Heart right ventricle (tissue), 16 donors: ENCODE results near the gene ROCK2. TPM values are rescaled to one million over a fixed set of nuclear protein-coding genes. Genes with fewer than 3 reads are reported as not detected.

Experiments
- ATAC-seq, 8 donors: fragments of 200-7000 bp; cut with Tn5 transposase; one replicate each; pipeline ENCODE4 v1.9.1; 2020; ENCODE audit warnings: mild to moderate bottlenecking in 8 of 8, moderate library complexity in 8 of 8, moderate number of reproducible peaks in 1 of 8
- DNase-seq, 2 donors: peaks; one replicate each; pipeline ENCODE4 v3.0.0-alpha.2; 2020
- H3K27ac ChIP-seq, 10 donors: fragments of 200-600 bp; sonication (generic) in 2 of 10; one replicate each; pipeline versions ENCODE4 v1.5.0 to v1.8.0; 2020 to 2022; ENCODE audit warnings: mild to moderate bottlenecking in 3 of 10
- H3K27me3 ChIP-seq, 7 donors: fragments of 200-600 bp; one replicate each; pipeline ENCODE4 v1.8.0; 2021 to 2022; ENCODE audit warnings: mild to moderate bottlenecking in 2 of 7
- H3K36me3 ChIP-seq, 9 donors: fragments of 200-600 bp; sonication (generic) in 1 of 9; one replicate each; pipeline versions ENCODE4 v1.5.0 to v1.8.0; 2020 to 2022; ENCODE audit warnings: mild to moderate bottlenecking in 2 of 9
- H3K4me1 ChIP-seq, 9 donors: fragments of 200-600 bp; sonication (generic) in 1 of 9; one replicate each; pipeline versions ENCODE4 v1.5.0 to v1.8.0; 2020 to 2022; ENCODE audit warnings: mild to moderate bottlenecking in 4 of 9
- H3K4me3 ChIP-seq, 10 donors: fragments of 200-600 bp; sonication (generic) in 2 of 10; one replicate each; pipeline versions ENCODE4 v1.5.0 to v1.8.0; 2020 to 2022; ENCODE audit warnings: mild to moderate bottlenecking in 7 of 10, moderate library complexity in 2 of 10
- H3K9me3 ChIP-seq, 11 donors: fragments of 200-600 bp in 10 of 11; sonication (generic) in 2 of 11; one replicate each; pipeline versions ENCODE4 v1.5.0 to v1.8.0; 2013 to 2022; ENCODE audit warnings: mild to moderate bottlenecking in 2 of 11, control low read depth in 1 of 11, moderate library complexity in 1 of 11
- CTCF ChIP-seq, 9 donors: fragments of 200-600 bp; sonication (generic) in 2 of 9; IDR thresholded peaks; one replicate each; pipeline versions ENCODE4 v1.5.0 to v1.8.0; 2021 to 2022; ENCODE audit warnings: antibody characterized with exemption in 9 of 9, mild to moderate bottlenecking in 5 of 9, moderate library complexity in 1 of 9
- WGBS, 2 donors: extraction: QIAGEN DNeasy Blood & Tissue Kit; methylation state at CpG; one replicate each; pipeline ENCODE4 v1.1.7; 2013; ENCODE audit warnings: inconsistent platforms in 1 of 2; 5-methylcytosine and 5-hydroxymethylcytosine counted together
- intact Hi-C, 10 donors: fragments of 100-400 bp; cut with DNase I; formaldehyde crosslinking; loops; one replicate each; pipeline versions ENCODE4 v1.11.1 to v1.14.2; 2022
- polyA plus RNA-seq, 2 donors: library from polyadenylated mRNA; stranded (reverse); fragments of 200-250 nt; gene quantifications; one replicate each; pipeline ENCODE4 v1.2.3, GENCODE V29; 2013
- total RNA-seq, 10 donors: library from RNA; stranded (reverse); fragmentation: NEBNext Ultra II Directional in 3 of 10; extraction: Animal tissue kit (Norgen Biotek cat#: 25700) in 3 of 10; gene quantifications; one replicate each; pipeline versions ENCODE4 v1.2.1 to v1.2.4, GENCODE V29; 2021 to 2023
- donor health status: Arrhythmogenic right ventricular cardiomyopathy.
- donor health status: ischemic (EF 13 %, LVEDD 7.1; RV severe dilation, severe dysfunction).
- donor health status: healthy with polysubstance abuse.
- donor health status: DM: no; HTN: yes; CAD: no.
- donor health status: DM: no; HTN: no; CAD: no.
- donor health status: ischemic (EF 25% LVEDD 6.9; RV normal size, moderate dysfunction).
- donor health status: ischemic (EF 25% LVEDD 5.7; RV mildly dilated, moderate dysfunction).
- donor health status: healthy.
- donor health status: DM: yes; HTN: yes; CAD: no.
- donor health status: Ischemic cardiomyopathy.
- donor health status: ischemic (EF 35%, LVEDD 5.7; RV mildly dilated, moderate dysfunction).
- donor health status: nonischemic (EF 11% LVEDD 7.7; RV severe dilation, severe dysfunction).
- donor health status: DM: yes; HTN: yes; CAD: no.
- donor health status: PGD.
- donor health status: ischemic (EF 29% LVEDD 5.4; RV normal size, mild dysfunction).
- donor health status: nonischemic (EF 23%, LVEDD 6.1; RV moderate dilation, normal function).

The ROCK2 gene
- total and polyA plus RNA-seq, 12 donors = 6.9 to 51.8 (median 36.5) TPM

GRCh38 chr2:11213090-11213638 is 131.3 kb downstream of the ROCK2 start:
- no peak for TF ChIP-seq CTCF (IDR thresholded peaks at IDR 0.05)
- Histone ChIP-seq H3K4me3 (no peak overlapping the region), H3K27ac (no peak overlapping the region), H3K27me3 (no peaks in the 10 kb centered on the region), H3K36me3 (peaks cover 0 to 100% (median 22%) of the 10 kb centered on the region in 9 donors), H3K4me1 (no peaks in the 10 kb centered on the region), H3K9me3 (no peaks in the 10 kb centered on the region)
- ATAC-seq (no peak), DNase-seq (no peak)
- WGBS, 2 donors = 94 to 95% methylated on average over 5 of the region's 5 CpGs
- intact Hi-C loops = no loop called here

- Histone ChIP-seq H3K4me1 (no peaks in the 10 kb centered on the region), H3K27me3 (no peaks in the 10 kb centered on the region), H3K27ac (no peak overlapping the region), H3K9me3 (no peaks in the 10 kb centered on the region), H3K4me3 (no peak overlapping the region), H3K36me3 (peaks cover 0 to 100% (median 22%) of the 10 kb centered on the region in 9 donors)
- no peak for DNase-seq
- ATAC-seq = no peak
- TF ChIP-seq CTCF (IDR thresholded peaks at IDR 0.05) = no peak
- intact Hi-C loops = no loop called here
Measured at GRCh38 chr2:11212645-11213044, 131.8 kb downstream of the ROCK2 start.

- H3K4me1 ChIP-seq = peaks cover 0 to 23% (median 0%) of the 10 kb centered on the region in 9 donors
- DNase-seq (no peak), ATAC-seq (no peak)
- no peak overlapping the region for H3K27ac ChIP-seq
- TF ChIP-seq CTCF (IDR thresholded peaks at IDR 0.05) = no peak
- no peak overlapping the region for H3K4me3 ChIP-seq
- intact Hi-C loops = no loop called here
- no peaks in the 10 kb centered on the region for H3K9me3 ChIP-seq
- H3K27me3 ChIP-seq = no peaks in the 10 kb centered on the region
- H3K36me3 ChIP-seq = peaks cover 0 to 100% (median 8%) of the 10 kb centered on the region in 9 donors
Measured at GRCh38 chr2:11208083-11208482, 136.4 kb downstream of the ROCK2 start.

- H3K9me3 ChIP-seq = no peaks in the 10 kb centered on the region
- no peak for TF ChIP-seq CTCF (IDR thresholded peaks at IDR 0.05)
- peaks cover 0 to 99% (median 29%) of the 10 kb centered on the region in 9 donors for H3K36me3 ChIP-seq
- ATAC-seq (no peak), DNase-seq (no peak)
- no peaks in the 10 kb centered on the region for H3K27me3 ChIP-seq
- no peak overlapping the region for H3K4me3 ChIP-seq
- H3K27ac ChIP-seq = peak overlapping the region in 1 of 10 donors; percentile 60
- H3K4me1 ChIP-seq = peaks cover 0 to 23% (median 0%) of the 10 kb centered on the region in 9 donors
- 80 to 90% methylated on average over 3 of the region's 3 CpGs for WGBS, 2 donors
- intact Hi-C loops = loop anchor here in 1 of 10 donors (5.0 kb wide), 1 partner anchor 71 kb away; a partner anchor contains a TSS
Measured at GRCh38 chr2:11203480-11203879, 141.0 kb downstream of the ROCK2 start.
